Activated T-cell treated with anti-CD3 and anti-CD28 coated beads, Interleukin-2, amount 50 U/mL, for 4 hours (primary cell): ENCODE data around the gene PLEKHA4. TPM values are rescaled to one million over a fixed set of nuclear protein-coding genes. Genes with fewer than 3 reads are reported as not detected.
A peak's percentile ranks its signal among the peaks of the same experiment; 100 is the strongest.
"Not testable (repeated sequence)": the region's sequence is repeated elsewhere in the genome, so short reads cannot be mapped to it uniquely, and the experiment has no call there.

Experiments
- ATAC-seq, 2 donors: fragments of 200-7000 bp; cut with Tn5 transposase; one replicate each; pipeline ENCODE4 v1.10.0; 2021
- DNase-seq: peaks from one replicate; pipeline ENCODE4 v3.0.0-alpha.2; 2020
- H3K27me3 Mint-ChIP-seq: one replicate; pipeline ENCODE4 v1.8.0; 2021; ENCODE audit warnings: low read depth, mixed read lengths
- H3K36me3 Mint-ChIP-seq: one replicate; pipeline ENCODE4 v1.8.0; 2022; ENCODE audit warnings: mixed read lengths; ENCODE audit not compliant: insufficient read depth
- H3K4me1 Mint-ChIP-seq: one replicate; pipeline ENCODE4 v1.8.0; 2021; ENCODE audit warnings: low read depth, mixed read lengths
- H3K4me3 Mint-ChIP-seq: one replicate; pipeline ENCODE4 v1.8.0; 2021; ENCODE audit warnings: mild to moderate bottlenecking, moderate library complexity, mixed read lengths
- H3K9me3 Mint-ChIP-seq: one replicate; pipeline ENCODE4 v1.8.0; 2021; ENCODE audit warnings: mixed read lengths
- total RNA-seq, 3 donors: library from RNA; stranded (reverse); gene quantifications; one replicate each; pipeline ENCODE4 v1.2.1, GENCODE V29; 2021

The PLEKHA4 gene
- total RNA-seq, 3 donors from 2014 or later: 4.1 to 4.6 (median 4.6) TPM

GRCh38 chr19:48796298-48797083 is 71.9 kb downstream of the PLEKHA4 start:
- H3K4me3 Mint-ChIP-seq: no peak overlapping the region
- H3K36me3 Mint-ChIP-seq: no peaks in the 10 kb centered on the region
- H3K27me3 Mint-ChIP-seq: no peaks in the 10 kb centered on the region
- peaks cover 2% of the 10 kb centered on the region for H3K4me1 Mint-ChIP-seq
- DNase-seq (no peak), ATAC-seq (no peak)
- no peaks in the 10 kb centered on the region for H3K9me3 Mint-ChIP-seq

DNA sequence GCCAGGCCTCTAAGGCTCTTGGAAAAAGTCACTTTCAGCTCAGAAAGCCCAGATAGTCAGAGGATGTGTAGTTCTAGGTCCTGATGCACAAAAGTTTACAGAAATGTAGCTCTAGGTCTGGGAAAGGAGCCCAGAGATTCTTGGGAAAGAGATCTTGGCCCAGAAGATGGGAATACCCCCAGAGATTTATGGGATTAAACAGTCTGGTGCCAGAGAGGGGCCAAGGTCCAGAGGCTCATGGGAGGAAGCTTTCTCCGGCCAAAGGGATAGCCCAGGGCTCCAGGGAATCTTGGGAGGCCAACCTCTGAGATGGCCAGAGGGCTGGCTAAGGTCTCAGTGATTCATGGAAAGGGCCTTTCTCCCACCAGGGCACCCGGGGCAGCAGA is 72.7 kb downstream of the PLEKHA4 start:
- H3K27me3 Mint-ChIP-seq: no peaks in the 10 kb centered on the region
- no peaks in the 10 kb centered on the region for H3K9me3 Mint-ChIP-seq
- DNase-seq (no peak), ATAC-seq (no peak)
- H3K4me1 Mint-ChIP-seq: peaks cover 2% of the 10 kb centered on the region
- H3K4me3 Mint-ChIP-seq: peak overlapping the region; percentile 83
- no peaks in the 10 kb centered on the region for H3K36me3 Mint-ChIP-seq

DNA sequence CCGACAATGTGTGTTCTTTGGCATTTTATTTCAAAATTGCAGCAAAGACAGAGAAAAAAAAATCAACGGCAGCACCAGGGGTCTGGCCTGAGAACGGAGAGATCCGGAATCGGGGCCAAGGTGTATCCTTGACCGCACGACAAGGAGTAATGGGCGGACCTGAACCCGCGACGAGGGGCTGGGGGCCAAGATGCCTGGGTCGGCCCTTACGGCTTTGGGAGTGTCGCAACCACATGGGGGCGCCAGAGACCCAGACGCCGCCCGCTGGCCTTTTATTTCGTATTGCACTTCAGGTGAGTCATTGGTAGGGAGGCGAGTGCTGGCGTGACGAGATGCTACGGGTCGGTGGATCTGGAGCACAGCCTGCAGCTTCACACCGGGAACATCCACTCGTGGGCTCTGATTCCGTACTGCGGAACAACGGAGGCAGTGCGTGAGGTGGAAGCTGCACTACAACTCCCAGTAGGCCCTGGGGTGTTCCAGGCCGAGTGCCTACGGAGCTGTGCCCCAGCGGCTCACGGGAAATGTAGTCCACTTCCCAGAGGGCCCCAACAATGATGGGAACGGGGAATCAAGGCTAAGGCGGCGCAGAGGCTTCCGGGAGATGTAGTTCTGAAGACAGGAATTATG is 73.2 kb downstream of the PLEKHA4 start:
- H3K4me1 Mint-ChIP-seq: peaks cover 2% of the 10 kb centered on the region
- H3K4me3 Mint-ChIP-seq: peak overlapping the region; percentile 83
- DNase-seq: peak; percentile 80
- no peaks in the 10 kb centered on the region for H3K27me3 Mint-ChIP-seq
- ATAC-seq: peak; percentile 98 to 99
- no peaks in the 10 kb centered on the region for H3K9me3 Mint-ChIP-seq
- no peaks in the 10 kb centered on the region for H3K36me3 Mint-ChIP-seq

GRCh38 chr19:48794291-48794690 is 74.1 kb downstream of the PLEKHA4 start:
- Mint-ChIP-seq H3K4me3 (no peak overlapping the region), H3K4me1 (peaks cover 2% of the 10 kb centered on the region), H3K9me3 (no peaks in the 10 kb centered on the region), H3K36me3 (no peaks in the 10 kb centered on the region), H3K27me3 (no peaks in the 10 kb centered on the region)
- no peak for ATAC-seq
- no peak for DNase-seq

GRCh38 chr19:48793271-48793670 is 75.1 kb downstream of the PLEKHA4 start:
- no peak overlapping the region for H3K4me3 Mint-ChIP-seq
- no peak for ATAC-seq
- no peaks in the 10 kb centered on the region for H3K36me3 Mint-ChIP-seq
- H3K4me1 Mint-ChIP-seq: peaks cover 2% of the 10 kb centered on the region
- H3K9me3 Mint-ChIP-seq: no peaks in the 10 kb centered on the region
- no peaks in the 10 kb centered on the region for H3K27me3 Mint-ChIP-seq
- DNase-seq: no peak

GRCh38 chr19:48787331-48787730 is 81.1 kb downstream of the PLEKHA4 start:
- H3K9me3 Mint-ChIP-seq, ATAC-seq, H3K4me3 Mint-ChIP-seq, H3K27me3 Mint-ChIP-seq, H3K4me1 Mint-ChIP-seq, H3K36me3 Mint-ChIP-seq, DNase-seq: not testable (repeated sequence)

Other genes with a start within 250 kb of the PLEKHA4 start
- gene RPL18, start 249.4 kb downstream of the PLEKHA4 start, total RNA-seq: 1,000 to 10,000 TPM; 2,406 to 2,595 (median 2,478) TPM
- gene SPHK2, start 249.1 kb downstream of the PLEKHA4 start, total RNA-seq: 10 to 100 TPM; 39.8 to 43.1 (median 40.6) TPM
- gene DBP, start 231.2 kb downstream of the PLEKHA4 start, total RNA-seq: 10 to 100 TPM in 2 of 3 donors, 1 to 10 TPM in 1; 6.7 to 12.3 (median 11.2) TPM
- gene CA11, start 222.4 kb downstream of the PLEKHA4 start, total RNA-seq: 10 to 100 TPM in 1 of 3 donors, 1 to 10 TPM in 2; 8.8 to 11.6 (median 9.1) TPM
- gene NTN5, start 195.6 kb downstream of the PLEKHA4 start, total RNA-seq: under 1 TPM; 0.11 to 0.26 (median 0.18) TPM
- under 1 TPM in 1 of 3 donors, not detected in 2; 0.14 TPM for gene FUT2, start 172.6 kb downstream of the PLEKHA4 start, total RNA-seq
- under 1 TPM; 0.33 to 0.69 (median 0.51) TPM for gene MAMSTR, start 148.9 kb downstream of the PLEKHA4 start, total RNA-seq
- gene RASIP1, start 128.0 kb downstream of the PLEKHA4 start, total RNA-seq: under 1 TPM; 0.16 to 0.65 (median 0.18) TPM
- gene IZUMO1, start 121.7 kb downstream of the PLEKHA4 start, total RNA-seq: not detected
- under 1 TPM; 0.13 to 0.22 (median 0.18) TPM for gene FUT1, start 116.0 kb downstream of the PLEKHA4 start, total RNA-seq
- not detected for gene FGF21, start 113.1 kb downstream of the PLEKHA4 start, total RNA-seq
- 10 to 100 TPM; 73.0 to 81.7 (median 78.2) TPM for gene BCAT2, start 57.6 kb downstream of the PLEKHA4 start, total RNA-seq
- under 1 TPM; 0.37 to 0.65 (median 0.61) TPM for gene HSD17B14, start 32.1 kb downstream of the PLEKHA4 start, total RNA-seq
- 100 to 1,000 TPM in 2 of 3 donors, 10 to 100 TPM in 1; 76.0 to 134 (median 110) TPM for gene PPP1R15A, start 3.8 kb upstream of the PLEKHA4 start, total RNA-seq
- gene TULP2, start 30.1 kb upstream of the PLEKHA4 start, total RNA-seq: under 1 TPM in 1 of 3 donors, not detected in 2; 0.69 TPM
- gene NUCB1, start 31.7 kb upstream of the PLEKHA4 start, total RNA-seq: 10 to 100 TPM; 88.5 to 90.0 (median 89.3) TPM
- not detected for gene DHDH, start 65.1 kb upstream of the PLEKHA4 start, total RNA-seq
- gene BAX, start 86.3 kb upstream of the PLEKHA4 start, total RNA-seq: 100 to 1,000 TPM; 200 to 250 (median 203) TPM
- 1,000 to 10,000 TPM in 2 of 3 donors, 100 to 1,000 TPM in 1; 996 to 1,080 (median 1,001) TPM for gene FTL, start 96.7 kb upstream of the PLEKHA4 start, total RNA-seq
- gene GYS1, start 124.7 kb upstream of the PLEKHA4 start, total RNA-seq: 10 to 100 TPM; 34.5 to 41.1 (median 35.5) TPM
- 100 to 1,000 TPM; 208 to 257 (median 230) TPM for gene RUVBL2, start 125.3 kb upstream of the PLEKHA4 start, total RNA-seq
- not detected for gene LHB, start 148.5 kb upstream of the PLEKHA4 start, total RNA-seq
- not detected for gene CGB3, start 155.7 kb upstream of the PLEKHA4 start, total RNA-seq
- not detected for gene CGB2, start 163.3 kb upstream of the PLEKHA4 start, total RNA-seq
- gene CGB1, start 168.3 kb upstream of the PLEKHA4 start, total RNA-seq: not detected
- not detected for gene CGB5, start 175.2 kb upstream of the PLEKHA4 start, total RNA-seq
- gene CGB8, start 180.5 kb upstream of the PLEKHA4 start, total RNA-seq: not detected
- not detected for gene CGB7, start 189.1 kb upstream of the PLEKHA4 start, total RNA-seq
- gene NTF4, start 196.2 kb upstream of the PLEKHA4 start, total RNA-seq: not detected
- not detected for gene KCNA7, start 204.1 kb upstream of the PLEKHA4 start, total RNA-seq
- 100 to 1,000 TPM; 278 to 294 (median 283) TPM for gene SNRNP70, start 216.8 kb upstream of the PLEKHA4 start, total RNA-seq
- gene LIN7B, start 245.8 kb upstream of the PLEKHA4 start, total RNA-seq: 1 to 10 TPM; 4.0 to 6.3 (median 4.2) TPM